Right atrium auricular region (tissue), 2 donors: Measurements from ENCODE around the gene ABI3BP. TPM values are rescaled to one million over a fixed set of nuclear protein-coding genes. Genes with fewer than 3 reads are reported as not detected.

ENCODE experiments used
- DNase-seq: peaks from one replicate; pipeline ENCODE4 v3.0.0-alpha.2; 2019; ENCODE audit warnings: low spot score
- H3K27ac ChIP-seq, 2 donors: fragments of 200-600 bp; sonication (generic); 1 replicate in 1 of 2; 2 replicates in 1 of 2; pipeline ENCODE4 v1.5.1; 2016 to 2019
- H3K27me3 ChIP-seq, 2 donors: fragments of 200-600 bp; sonication (generic); one replicate each; pipeline versions ENCODE4 v1.5.1 to v1.6.0; 2017 to 2019
- H3K36me3 ChIP-seq: fragments of 200-600 bp; sonication (generic); one replicate; pipeline ENCODE4 v1.5.1; 2016
- H3K4me1 ChIP-seq, 2 donors: fragments of 200-600 bp; sonication (generic); one replicate each; pipeline versions ENCODE4 v1.5.1 to v1.6.0; 2017 to 2019
- H3K4me3 ChIP-seq, 2 donors: fragments of 200-600 bp; sonication (generic); 1 replicate in 1 of 2; 2 replicates in 1 of 2; pipeline ENCODE4 v1.5.1; 2017 to 2019; ENCODE audit warnings: mild to moderate bottlenecking in 1 of 2, moderate library complexity in 1 of 2
- H3K9me3 ChIP-seq, 2 donors: fragments of 200-600 bp; sonication (generic); one replicate each; pipeline ENCODE4 v1.5.1; 2019
- total RNA-seq, 2 donors: library from RNA; depleted of rRNA; stranded (reverse); fragments of >200 nt; gene quantifications; one replicate each; pipeline ENCODE4 v1.1.0, GENCODE V29; 2016
- TF ChIP-seq, protein P1 (sequence below), 2 donors: fragments of 200-600 bp; sonication (generic); IDR thresholded peaks; one replicate each; pipeline ENCODE4 v1.5.1; 2019; ENCODE audit warnings: antibody characterized with exemption in 2 of 2

Gene ABI3BP
- total RNA-seq, 2 donors from 2014 or later, result 46.7 to 56.3 TPM

DNA sequence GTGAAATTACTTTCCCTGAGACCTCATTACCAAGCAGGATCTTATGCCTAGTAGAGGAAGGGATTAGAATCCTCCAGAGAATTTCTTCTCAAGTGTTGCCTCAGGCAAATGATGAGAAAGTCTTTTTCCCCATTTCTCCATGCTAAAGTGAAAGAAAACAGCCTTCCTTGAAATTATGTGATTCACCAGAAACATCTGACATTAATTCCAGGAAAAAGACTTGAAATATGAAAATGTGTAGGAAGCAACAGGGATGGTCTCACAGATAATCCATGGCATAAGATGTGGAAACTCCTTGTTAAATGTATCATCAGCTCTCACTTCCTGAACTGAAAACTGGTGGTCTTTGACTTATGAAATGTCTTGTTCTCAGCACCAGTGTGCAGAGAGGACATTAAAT, 17.9 kb upstream of the ABI3BP start:
- Histone ChIP-seq H3K27me3 (no peaks in the 10 kb centered on the region), H3K4me1 (no peaks in the 10 kb centered on the region), H3K4me3 (no peak overlapping the region), H3K9me3 (peaks cover 0 to 3% of the 10 kb centered on the region in 2 donors), H3K36me3 (no peaks in the 10 kb centered on the region), H3K27ac (no peak overlapping the region)
- DNase-seq, result no peak
- TF ChIP-seq, protein P1, sequence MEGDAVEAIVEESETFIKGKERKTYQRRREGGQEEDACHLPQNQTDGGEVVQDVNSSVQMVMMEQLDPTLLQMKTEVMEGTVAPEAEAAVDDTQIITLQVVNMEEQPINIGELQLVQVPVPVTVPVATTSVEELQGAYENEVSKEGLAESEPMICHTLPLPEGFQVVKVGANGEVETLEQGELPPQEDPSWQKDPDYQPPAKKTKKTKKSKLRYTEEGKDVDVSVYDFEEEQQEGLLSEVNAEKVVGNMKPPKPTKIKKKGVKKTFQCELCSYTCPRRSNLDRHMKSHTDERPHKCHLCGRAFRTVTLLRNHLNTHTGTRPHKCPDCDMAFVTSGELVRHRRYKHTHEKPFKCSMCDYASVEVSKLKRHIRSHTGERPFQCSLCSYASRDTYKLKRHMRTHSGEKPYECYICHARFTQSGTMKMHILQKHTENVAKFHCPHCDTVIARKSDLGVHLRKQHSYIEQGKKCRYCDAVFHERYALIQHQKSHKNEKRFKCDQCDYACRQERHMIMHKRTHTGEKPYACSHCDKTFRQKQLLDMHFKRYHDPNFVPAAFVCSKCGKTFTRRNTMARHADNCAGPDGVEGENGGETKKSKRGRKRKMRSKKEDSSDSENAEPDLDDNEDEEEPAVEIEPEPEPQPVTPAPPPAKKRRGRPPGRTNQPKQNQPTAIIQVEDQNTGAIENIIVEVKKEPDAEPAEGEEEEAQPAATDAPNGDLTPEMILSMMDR (IDR thresholded peaks at IDR 0.05), result no peak

DNA sequence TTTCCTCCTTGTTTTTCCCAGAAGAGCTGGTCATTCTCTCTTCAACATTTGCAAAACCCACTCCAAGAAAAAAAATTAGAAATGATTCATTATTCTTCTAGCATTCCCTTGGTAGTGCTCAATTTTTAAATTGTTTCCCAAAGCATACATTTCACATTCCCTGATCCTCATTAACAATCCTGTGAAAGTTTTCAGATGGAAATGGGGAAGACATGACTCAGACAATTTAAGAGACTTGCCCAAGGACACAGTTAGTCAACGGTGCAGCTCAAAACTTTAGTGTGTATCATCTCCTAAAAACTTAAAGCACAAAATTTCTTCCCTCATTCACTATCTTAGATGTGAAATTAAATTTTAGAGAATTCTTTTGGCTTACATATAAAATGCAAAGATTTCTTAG, 17.1 kb upstream of the ABI3BP start:
- H3K36me3 ChIP-seq, result no peaks in the 10 kb centered on the region
- no peak overlapping the region for H3K27ac ChIP-seq
- H3K27me3 ChIP-seq, result no peaks in the 10 kb centered on the region
- H3K4me1 ChIP-seq, result no peaks in the 10 kb centered on the region
- no peak for DNase-seq
- TF ChIP-seq, protein P1 (IDR thresholded peaks at IDR 0.05), result no peak
- peaks cover 0 to 3% of the 10 kb centered on the region in 2 donors for H3K9me3 ChIP-seq
- H3K4me3 ChIP-seq, result no peak overlapping the region

DNA sequence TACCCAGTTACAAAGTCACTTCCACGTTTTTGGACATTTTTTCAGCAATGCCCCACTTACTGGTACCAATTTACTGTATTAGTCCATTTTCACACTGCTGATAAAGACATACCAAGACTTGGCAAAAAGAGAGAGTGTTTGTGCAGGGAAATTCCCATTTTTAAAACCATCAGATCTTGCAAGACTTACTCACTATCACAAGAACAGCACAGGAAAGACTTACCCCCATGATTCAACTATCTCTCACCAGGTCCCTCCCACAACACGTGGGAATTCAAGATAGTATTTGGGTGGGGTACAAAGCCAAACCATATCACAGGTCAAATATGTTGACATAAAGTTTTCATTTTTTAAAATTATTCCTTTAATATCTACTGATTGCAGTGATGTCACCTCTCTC, 16.2 kb upstream of the ABI3BP start:
- Histone ChIP-seq H3K36me3 (no peaks in the 10 kb centered on the region), H3K27me3 (no peaks in the 10 kb centered on the region), H3K4me1 (no peaks in the 10 kb centered on the region), H3K27ac (no peak overlapping the region), H3K4me3 (no peak overlapping the region), H3K9me3 (peaks cover 0 to 3% of the 10 kb centered on the region in 2 donors)
- DNase-seq, result no peak
- TF ChIP-seq, protein P1 (IDR thresholded peaks at IDR 0.05), result no peak

DNA sequence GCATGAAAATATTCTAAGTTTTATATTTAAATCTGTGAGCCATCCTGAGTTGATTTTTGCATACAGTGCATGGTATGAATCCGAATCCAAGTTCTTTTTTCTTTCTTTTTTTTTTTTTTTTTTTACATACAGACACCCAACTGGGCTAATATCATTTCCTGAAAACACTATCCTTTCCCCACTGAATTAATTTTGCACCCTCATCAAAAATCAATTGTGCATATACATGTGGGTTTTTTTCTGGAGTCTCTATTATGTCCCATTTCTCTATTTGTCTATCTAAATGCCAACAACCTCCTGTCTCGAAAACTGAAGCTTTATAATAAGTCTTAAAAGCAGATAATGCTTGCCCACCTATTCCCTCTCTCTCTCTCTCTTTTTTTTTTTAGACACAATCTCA, 5.9 kb upstream of the ABI3BP start:
- no peak overlapping the region for H3K27ac ChIP-seq
- no peak for DNase-seq
- TF ChIP-seq, protein P1 (IDR thresholded peaks at IDR 0.05), result no peak

DNA sequence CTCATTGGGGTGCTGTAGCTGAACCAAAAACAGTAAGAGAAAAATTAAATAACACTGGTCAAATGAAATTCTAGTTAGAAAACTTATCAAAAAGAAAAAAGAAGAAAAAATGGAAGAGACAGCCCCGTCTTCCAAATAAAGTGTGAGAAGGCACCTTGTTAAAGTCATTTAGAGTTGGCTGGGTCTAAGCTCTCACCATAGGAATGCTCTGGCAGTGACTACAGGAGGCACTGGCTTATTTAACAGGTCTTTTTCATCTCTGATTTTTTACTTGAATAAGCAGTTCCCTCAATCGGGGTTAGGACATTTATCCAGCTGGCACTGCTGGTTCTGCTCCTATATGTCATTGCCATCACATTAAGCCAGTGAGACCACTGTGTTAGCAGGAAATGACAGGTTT, 1.6 kb upstream of the ABI3BP start:
- TF ChIP-seq, protein P1 (IDR thresholded peaks at IDR 0.05), result no peak
- no peak overlapping the region for H3K4me3 ChIP-seq
- no peaks in the 10 kb centered on the region for H3K36me3 ChIP-seq
- H3K27me3 ChIP-seq, result no peaks in the 10 kb centered on the region
- H3K4me1 ChIP-seq, result no peaks in the 10 kb centered on the region
- H3K9me3 ChIP-seq, result no peaks in the 10 kb centered on the region
- no peak overlapping the region for H3K27ac ChIP-seq
- no peak for DNase-seq

More for the DNA sequence above, 5.9 kb upstream of the ABI3BP start:
- Histone ChIP-seq H3K9me3 (no peaks in the 10 kb centered on the region), H3K36me3 (no peaks in the 10 kb centered on the region), H3K4me3 (no peak overlapping the region), H3K4me1 (no peaks in the 10 kb centered on the region), H3K27me3 (no peaks in the 10 kb centered on the region)

DNA sequence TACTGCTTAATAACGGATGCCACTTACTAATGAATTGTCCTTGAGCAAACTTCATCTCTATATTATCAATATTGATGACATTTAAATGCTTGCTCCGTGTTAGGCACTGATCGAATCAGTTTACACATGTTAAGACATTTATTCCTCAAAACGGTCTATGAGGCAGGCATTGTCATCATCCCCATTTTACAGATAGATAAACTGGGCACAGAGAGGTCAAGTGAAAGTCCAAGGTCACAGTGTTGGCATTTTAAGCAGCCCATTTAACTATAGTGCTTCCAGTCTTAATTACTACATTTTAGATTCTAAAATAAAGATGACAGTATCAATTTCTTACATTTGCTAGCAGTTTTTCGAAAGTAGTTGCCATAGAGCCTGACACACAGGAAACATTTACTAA, 966 bp upstream of the ABI3BP start:
- TF ChIP-seq, protein P1 (IDR thresholded peaks at IDR 0.05), result no peak
- no peak for DNase-seq
- Histone ChIP-seq H3K27ac (peak overlapping the region in 1 of 2 donors; percentile 43), H3K36me3 (no peaks in the 10 kb centered on the region), H3K9me3 (no peaks in the 10 kb centered on the region), H3K27me3 (no peaks in the 10 kb centered on the region), H3K4me3 (no peak overlapping the region), H3K4me1 (no peaks in the 10 kb centered on the region)
